Measurements from ENCODE around the gene DCAF4L1.

DCAF4L1 gene, protein sequence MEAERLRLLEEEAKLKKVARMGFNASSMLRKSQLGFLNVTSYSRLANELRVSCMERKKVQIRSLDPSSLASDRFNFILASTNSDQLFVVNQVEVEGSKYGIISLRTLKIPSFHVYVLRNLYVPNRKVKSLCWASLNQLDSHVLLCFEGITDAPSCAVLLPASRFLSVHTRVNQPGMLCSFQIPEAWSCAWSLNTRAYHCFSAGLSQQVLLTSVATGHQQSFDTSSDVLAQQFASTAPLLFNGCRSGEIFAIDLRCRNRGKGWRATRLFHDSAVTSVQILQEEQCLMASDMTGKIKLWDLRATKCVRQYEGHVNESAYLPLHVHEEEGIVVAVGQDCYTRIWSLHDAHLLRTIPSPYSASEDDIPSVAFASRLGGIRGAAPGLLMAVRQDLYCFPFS

GRCh38 chr4:41981456-41981855 is at the start of gene DCAF4L1:
Gene DCAF4L1 (plus strand): TSS chr4:41981756. CDS start chr4:41981793, 37 bp downstream.
- TF ChIP-seq, protein P1, sequence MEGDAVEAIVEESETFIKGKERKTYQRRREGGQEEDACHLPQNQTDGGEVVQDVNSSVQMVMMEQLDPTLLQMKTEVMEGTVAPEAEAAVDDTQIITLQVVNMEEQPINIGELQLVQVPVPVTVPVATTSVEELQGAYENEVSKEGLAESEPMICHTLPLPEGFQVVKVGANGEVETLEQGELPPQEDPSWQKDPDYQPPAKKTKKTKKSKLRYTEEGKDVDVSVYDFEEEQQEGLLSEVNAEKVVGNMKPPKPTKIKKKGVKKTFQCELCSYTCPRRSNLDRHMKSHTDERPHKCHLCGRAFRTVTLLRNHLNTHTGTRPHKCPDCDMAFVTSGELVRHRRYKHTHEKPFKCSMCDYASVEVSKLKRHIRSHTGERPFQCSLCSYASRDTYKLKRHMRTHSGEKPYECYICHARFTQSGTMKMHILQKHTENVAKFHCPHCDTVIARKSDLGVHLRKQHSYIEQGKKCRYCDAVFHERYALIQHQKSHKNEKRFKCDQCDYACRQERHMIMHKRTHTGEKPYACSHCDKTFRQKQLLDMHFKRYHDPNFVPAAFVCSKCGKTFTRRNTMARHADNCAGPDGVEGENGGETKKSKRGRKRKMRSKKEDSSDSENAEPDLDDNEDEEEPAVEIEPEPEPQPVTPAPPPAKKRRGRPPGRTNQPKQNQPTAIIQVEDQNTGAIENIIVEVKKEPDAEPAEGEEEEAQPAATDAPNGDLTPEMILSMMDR (conservative IDR thresholded peaks at IDR 0.05): no peak
- no peak within 1 kb of the TSS for H3K27ac ChIP-seq

GRCh38 chr4:41932988-41933387 is 48.6 kb upstream of the DCAF4L1 start:
- H3K27ac ChIP-seq: no peak overlapping the region
- TF ChIP-seq, protein P1 (conservative IDR thresholded peaks at IDR 0.05): no peak

DNA sequence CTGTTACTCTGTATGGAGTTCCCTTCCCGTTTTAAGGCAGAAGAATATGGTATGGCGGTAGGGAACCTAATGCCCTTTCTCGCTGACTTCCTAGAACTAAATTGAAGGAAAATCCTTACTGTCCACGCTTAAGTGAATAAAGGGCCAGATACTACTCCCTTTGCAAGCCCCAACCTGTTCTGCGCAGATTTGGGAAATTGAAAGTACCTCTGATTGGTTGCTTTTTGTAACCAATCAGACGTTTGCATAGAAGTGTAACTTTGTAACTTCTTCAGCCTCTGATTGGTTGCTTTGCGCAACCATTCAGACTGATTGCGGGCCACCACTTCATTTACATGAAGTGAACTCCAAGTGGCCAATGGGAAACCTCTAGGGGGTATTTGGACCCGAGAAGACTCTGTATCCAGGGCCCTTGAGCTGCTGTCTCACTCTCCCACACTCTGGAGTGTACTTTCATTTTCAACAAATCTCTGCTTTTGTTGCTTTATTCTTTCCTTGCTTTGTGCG is 47.5 kb upstream of the DCAF4L1 start:
- TF ChIP-seq, protein P1 (conservative IDR thresholded peaks at IDR 0.05): no peak
- H3K27ac ChIP-seq: no peak overlapping the region

- TF ChIP-seq, protein P1 (conservative IDR thresholded peaks at IDR 0.05): no peak
- H3K27ac ChIP-seq: peak overlapping the region; percentile 93
Measured at GRCh38 chr4:41934514-41934900, 47.0 kb upstream of the DCAF4L1 start.

GRCh38 chr4:41934901-41935651 is 46.5 kb upstream of the DCAF4L1 start, which contains the start of gene TMEM33:
Gene TMEM33 (plus strand): TSS chr4:41935429. CDS start chr4:41935485, 56 bp downstream.
- peak within 1 kb of the TSS; percentile 93 for H3K27ac ChIP-seq
- TF ChIP-seq, protein P1 (conservative IDR thresholded peaks at IDR 0.05): no peak

GRCh38 chr4:41935652-41936021 is 45.9 kb upstream of the DCAF4L1 start:
- TF ChIP-seq, protein P1 (conservative IDR thresholded peaks at IDR 0.05): no peak
- peak overlapping the region; percentile 93 for H3K27ac ChIP-seq

- TF ChIP-seq, protein P1 (conservative IDR thresholded peaks at IDR 0.05): no peak
- H3K27ac ChIP-seq: no peak overlapping the region
Measured at GRCh38 chr4:41939016-41939626, 42.4 kb upstream of the DCAF4L1 start.
